Calu3 (cell line): ENCODE data around the gene HAS3. TPM values are rescaled to one million over a fixed set of nuclear protein-coding genes. Genes with fewer than 3 reads are reported as not detected.
A peak's percentile ranks its signal among the peaks of the same experiment; 100 is the strongest.

Experiments
- BruUV-seq: library from RNA; stranded (reverse); fragments of 400-500 nt; replicated peaks from 2 replicates; lab custom pipeline; 2021; lab: Mats Ljungman, UMichigan
- CTCF ChIA-PET: fragments of 300-600 bp; sonication (Branson Sonifier 250); formaldehyde crosslinking; loops from one replicate; lab custom pipeline; 2022; ENCODE audit warnings: antibody characterized with exemption; lab: Charles Lee
- DNase-seq: peaks from one replicate; pipeline ENCODE4 v3.0.0; 2022
- H3K27ac Mint-ChIP-seq: one replicate; pipeline ENCODE4 v1.8.0; 2022; ENCODE audit warnings: mixed read lengths; ENCODE audit not compliant: unreplicated experiment
- H3K27me3 Mint-ChIP-seq: one replicate; pipeline ENCODE4 v1.8.0; 2022; ENCODE audit warnings: mixed read lengths; ENCODE audit not compliant: unreplicated experiment
- H3K36me3 Mint-ChIP-seq: one replicate; pipeline ENCODE4 v1.8.0; 2022; ENCODE audit warnings: mild to moderate bottlenecking, moderate library complexity, mixed read lengths; ENCODE audit not compliant: insufficient read depth, unreplicated experiment
- H3K4me1 Mint-ChIP-seq: one replicate; pipeline ENCODE4 v1.8.0; 2022; ENCODE audit warnings: mild to moderate bottlenecking, low read depth, mixed read lengths; ENCODE audit not compliant: unreplicated experiment
- H3K4me3 Mint-ChIP-seq: one replicate; pipeline ENCODE4 v1.8.0; 2022; ENCODE audit warnings: mild to moderate bottlenecking, low read depth, moderate library complexity, mixed read lengths; ENCODE audit not compliant: unreplicated experiment
- H3K9me3 Mint-ChIP-seq: one replicate; pipeline ENCODE4 v1.8.0; 2022; ENCODE audit warnings: low read depth, mixed read lengths; ENCODE audit not compliant: unreplicated experiment
- CTCF ChIP-seq: fragments of 200-600 bp; IDR thresholded peaks from one replicate; pipeline ENCODE4 v1.8.0; 2022; ENCODE audit warnings: antibody characterized with exemption; ENCODE audit not compliant: unreplicated experiment
- intact Hi-C: fragments of 100-400 bp; cut with micrococcal nuclease; formaldehyde crosslinking; loops from one replicate; pipeline ENCODE4 v1.10.0; 2022; ENCODE audit not compliant: unreplicated experiment
- total RNA-seq: library from RNA; stranded (reverse); gene quantifications from 2 replicates; pipeline ENCODE4 v1.2.3, GENCODE V29; 2022

HAS3 gene
- total RNA-seq, 1 experiment from 2014 or later: 33.2 TPM

GRCh38 chr16:69089091-69089910, 16.2 kb upstream of the HAS3 start:
- CTCF ChIA-PET: interaction anchor here (0.8 to 2.0 kb wide), 6 partner anchors 16 to 561 kb away, joined by 3 to 9 read pairs (median 4); no protein-coding TSS in a partner anchor
- no TSS peak for BruUV-seq

GRCh38 chr16:69093974-69094373, 11.5 kb upstream of the HAS3 start:
- intact Hi-C loops: no loop called here
- Mint-ChIP-seq H3K36me3 (no peaks in the 10 kb centered on the region), H3K4me3 (no peak overlapping the region), H3K9me3 (no peaks in the 10 kb centered on the region), H3K27ac (no peak overlapping the region), H3K27me3 (no peaks in the 10 kb centered on the region), H3K4me1 (peaks cover 7% of the 10 kb centered on the region)
- DNase-seq: no peak
- no peak for TF ChIP-seq CTCF
- BruUV-seq: no TSS peak
- CTCF ChIA-PET: interaction anchor here (0.7 kb wide), 1 partner anchor 116 kb away, joined by 3 read pairs; no protein-coding TSS in a partner anchor

More at GRCh38 chr16:69089091-69089910, 16.2 kb upstream of the HAS3 start:
- H3K27me3 Mint-ChIP-seq: no peaks in the 10 kb centered on the region
- peak overlapping the region; percentile 7 for H3K27ac Mint-ChIP-seq
- H3K4me3 Mint-ChIP-seq: peak overlapping the region; percentile 38
- intact Hi-C loops: no loop called here
- no peak for TF ChIP-seq CTCF
- H3K36me3 Mint-ChIP-seq: no peaks in the 10 kb centered on the region
- peak; percentile 70 for DNase-seq
- peaks cover 28% of the 10 kb centered on the region for H3K4me1 Mint-ChIP-seq
- H3K9me3 Mint-ChIP-seq: no peaks in the 10 kb centered on the region

DNA sequence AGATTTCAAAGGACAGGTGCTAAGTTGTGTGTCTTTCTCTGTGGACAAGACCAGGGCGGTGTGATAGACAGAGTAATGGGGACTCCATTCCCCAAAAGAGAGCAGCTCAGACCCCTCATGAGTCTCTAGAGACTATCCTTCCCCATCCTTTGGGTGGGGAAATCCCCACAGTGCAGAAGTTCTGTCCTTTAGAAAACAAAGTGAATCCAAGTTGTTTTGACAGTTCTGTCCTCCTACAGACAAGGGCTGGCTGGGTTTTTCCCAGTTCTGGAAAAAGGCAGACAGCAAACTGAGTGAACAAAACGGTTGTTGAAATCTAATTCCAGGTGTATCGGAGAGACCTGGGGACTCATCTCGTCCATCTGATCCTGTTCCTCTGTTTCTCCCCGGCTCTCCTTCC, 11.0 kb upstream of the HAS3 start:
- H3K9me3 Mint-ChIP-seq: no peaks in the 10 kb centered on the region
- DNase-seq: no peak
- TF ChIP-seq CTCF: no peak
- no TSS peak for BruUV-seq
- no peaks in the 10 kb centered on the region for H3K27me3 Mint-ChIP-seq
- no peaks in the 10 kb centered on the region for H3K36me3 Mint-ChIP-seq
- H3K27ac Mint-ChIP-seq: no peak overlapping the region
- intact Hi-C loops: no loop called here
- CTCF ChIA-PET: no interaction called here
- H3K4me3 Mint-ChIP-seq: no peak overlapping the region
- peaks cover 2% of the 10 kb centered on the region for H3K4me1 Mint-ChIP-seq

DNA sequence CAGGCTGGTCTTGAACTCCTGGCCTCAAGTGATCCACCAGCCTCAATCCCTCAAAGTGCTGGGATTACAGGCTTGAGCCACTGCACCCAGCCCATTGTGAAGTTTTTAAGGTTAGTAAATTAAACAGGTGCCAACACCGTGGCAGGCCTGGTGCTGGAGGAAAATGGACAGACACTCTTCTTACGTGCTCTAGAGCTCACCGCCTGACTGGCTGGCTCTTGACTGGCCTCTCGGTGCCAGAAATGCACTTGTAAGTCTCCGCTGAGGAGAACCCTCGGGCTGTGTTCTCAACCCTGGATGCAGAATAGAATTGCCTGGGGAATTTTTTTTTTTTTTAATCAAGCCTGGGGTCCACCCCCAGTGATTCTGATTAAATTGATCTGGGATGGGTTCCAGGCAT, 10.3 kb upstream of the HAS3 start:
- Mint-ChIP-seq H3K9me3 (no peaks in the 10 kb centered on the region), H3K36me3 (no peaks in the 10 kb centered on the region), H3K27me3 (peaks cover under 1% of the 10 kb centered on the region), H3K27ac (no peak overlapping the region), H3K4me3 (no peak overlapping the region), H3K4me1 (no peaks in the 10 kb centered on the region)
- CTCF ChIA-PET: interaction anchor here (0.7 kb wide), 1 partner anchor 200 kb away, joined by 3 read pairs; no protein-coding TSS in a partner anchor
- intact Hi-C loops: no loop called here
- BruUV-seq: no TSS peak
- no peak for TF ChIP-seq CTCF
- DNase-seq: no peak
